A673 (cell line): ENCODE data around the gene MAP3K7CL. TPM values are rescaled to one million over a fixed set of nuclear protein-coding genes. Genes with fewer than 3 reads are reported as not detected.

Experiments
- BruUV-seq: library from RNA; stranded (reverse); fragments of 400-500 nt; replicated peaks from 2 replicates; lab custom pipeline; 2021; lab: Mats Ljungman, UMichigan
- CTCF ChIA-PET: fragments of 300-600 bp; sonication (Branson Sonifier 250); formaldehyde crosslinking; loops from one replicate; lab custom pipeline; 2022; ENCODE audit warnings: antibody characterized with exemption; lab: Charles Lee
- POLR2A ChIA-PET: fragments of 300-600 bp; sonication (Branson Sonifier 250); formaldehyde crosslinking; loops from one replicate; lab custom pipeline; 2022; ENCODE audit warnings: antibody characterized with exemption; ENCODE audit not compliant: low non-redundant PET; lab: Charles Lee
- DNase-seq: peaks from one replicate; pipeline ENCODE4 v3.0.0-alpha.2; 2015; ENCODE audit warnings: low spot score
- H3K27ac ChIP-seq: fragments of 200-600 bp; sonication (generic); 2 replicates; pipeline ENCODE4 v1.5.1; 2016; ENCODE audit warnings: mixed run types, low read depth, mild to moderate bottlenecking, mixed read lengths, antibody characterized with exemption, low read length; ENCODE audit not compliant: poor library complexity, severe bottlenecking
- H3K27me3 ChIP-seq: fragments of 200-600 bp; sonication (generic); replicated peaks from 2 replicates; pipeline ENCODE4 v1.6.1; 2017; ENCODE audit warnings: mixed run types, low read depth, mild to moderate bottlenecking, mixed read lengths, antibody characterized with exemption, low read length; ENCODE audit not compliant: insufficient read depth, poor library complexity
- H3K36me3 ChIP-seq: fragments of 200-600 bp; sonication (generic); 2 replicates; pipeline ENCODE4 v1.6.1; 2016; ENCODE audit warnings: mixed run types, mild to moderate bottlenecking, mixed read lengths, antibody characterized with exemption, low read length; ENCODE audit not compliant: insufficient read depth, poor library complexity, severe bottlenecking
- H3K4me1 ChIP-seq: fragments of 200-600 bp; sonication (generic); 2 replicates; pipeline ENCODE4 v1.6.1; 2017; ENCODE audit warnings: mixed run types, mild to moderate bottlenecking, mixed read lengths, antibody characterized with exemption, low read length; ENCODE audit not compliant: insufficient read depth, poor library complexity, severe bottlenecking
- H3K4me3 ChIP-seq: fragments of 200-600 bp; sonication (generic); 2 replicates; pipeline ENCODE4 v1.5.1; 2016; ENCODE audit warnings: low read depth, mixed run types, mild to moderate bottlenecking, mixed read lengths, low read length; ENCODE audit not compliant: poor library complexity, severe bottlenecking
- H3K9me3 ChIP-seq: fragments of 200-600 bp; sonication (generic); 2 replicates; pipeline ENCODE4 v1.6.1; 2016; ENCODE audit warnings: mixed run types, low read depth, mild to moderate bottlenecking, mixed read lengths, antibody characterized with exemption, low read length; ENCODE audit not compliant: poor library complexity, severe bottlenecking
- CTCF ChIP-seq: fragments of 300-800, 200-600 bp; sonication (generic); conservative IDR thresholded peaks from 2 replicates; pipeline ENCODE4 v1.5.1; 2017; ENCODE audit warnings: low read depth, mild to moderate bottlenecking, antibody characterized with exemption, low read length, moderate library complexity, mixed read lengths
- EZH2 ChIP-seq: fragments of 200-600 bp; sonication (generic); IDR thresholded peaks from 2 replicates; pipeline ENCODE4 v1.6.1; 2017; ENCODE audit warnings: borderline replicate concordance, low read depth, mild to moderate bottlenecking, mixed read lengths, antibody characterized with exemption, low read length; ENCODE audit not compliant: poor library complexity, severe bottlenecking
- intact Hi-C: fragments of 100-400 bp; cut with micrococcal nuclease; formaldehyde crosslinking; loops from one replicate; pipeline ENCODE4 v1.10.0; 2022; ENCODE audit not compliant: unreplicated experiment
- total RNA-seq: library from RNA; stranded (reverse); gene quantifications from 2 replicates; pipeline ENCODE4 v1.2.3, GENCODE V29; 2021

The MAP3K7CL gene
- total RNA-seq, 1 experiment from 2014 or later: 2.2 TPM

GRCh38 chr21:29176471-29177120 lies 46.2 kb downstream of the MAP3K7CL start:
- no peaks in the 10 kb centered on the region for H3K36me3 ChIP-seq
- ChIA-PET POLR2A (no interaction called here), CTCF (no interaction called here)
- no peak for DNase-seq
- intact Hi-C loops: no loop called here
- no TSS peak for BruUV-seq
- H3K27ac ChIP-seq: no peak overlapping the region
- no peaks in the 10 kb centered on the region for H3K27me3 ChIP-seq
- TF ChIP-seq EZH2 (no peak), CTCF (no peak)
- no peak overlapping the region for H3K4me3 ChIP-seq
- H3K4me1 ChIP-seq: peaks cover 4% of the 10 kb centered on the region
- no peaks in the 10 kb centered on the region for H3K9me3 ChIP-seq

- no peak overlapping the region for H3K27ac ChIP-seq
- ChIA-PET POLR2A (no interaction called here), CTCF (no interaction called here)
- DNase-seq: no peak
- no peaks in the 10 kb centered on the region for H3K9me3 ChIP-seq
- no TSS peak for BruUV-seq
- peaks cover 4% of the 10 kb centered on the region for H3K4me1 ChIP-seq
- no peak for TF ChIP-seq CTCF
- TF ChIP-seq EZH2: no peak
- intact Hi-C loops: no loop called here
- no peak overlapping the region for H3K4me3 ChIP-seq
- H3K36me3 ChIP-seq: no peaks in the 10 kb centered on the region
- H3K27me3 ChIP-seq: no peaks in the 10 kb centered on the region
Observed at GRCh38 chr21:29177800-29178199, 47.4 kb downstream of the MAP3K7CL start.

GRCh38 chr21:29178926-29179325 lies 48.5 kb downstream of the MAP3K7CL start:
- BruUV-seq: no TSS peak
- no peak for DNase-seq
- H3K4me1 ChIP-seq: peaks cover 4% of the 10 kb centered on the region
- no peak overlapping the region for H3K27ac ChIP-seq
- intact Hi-C loops: no loop called here
- no peak overlapping the region for H3K4me3 ChIP-seq
- no peaks in the 10 kb centered on the region for H3K27me3 ChIP-seq
- no peaks in the 10 kb centered on the region for H3K9me3 ChIP-seq
- no peaks in the 10 kb centered on the region for H3K36me3 ChIP-seq
- TF ChIP-seq CTCF: no peak
- no peak for TF ChIP-seq EZH2
- CTCF ChIA-PET: no interaction called here
- POLR2A ChIA-PET: no interaction called here
